A549 (cell line): ENCODE measurements around the gene CEP112. TPM values are rescaled to one million over a fixed set of nuclear protein-coding genes. Genes with fewer than 3 reads are reported as not detected.
A peak's percentile ranks its signal among the peaks of the same experiment; 100 is the strongest.

ENCODE experiments used
- ATAC-seq, 2 experiments: fragments of 200-7000 bp in 1 of 2; fragments of >200 bp in 1 of 2; cut with Nextera tagmentation in 1 of 2; cut with Tn5 transposase in 1 of 2; 3 replicates each; pipeline versions ENCODE4 v1.8.0 to v1.9.1; 2018 to 2020; ENCODE audit warnings: mild to moderate bottlenecking in 1 of 2, moderate library complexity in 1 of 2
- CTCF ChIA-PET: fragments of 300-600 bp; sonication (Branson Sonifier 250); formaldehyde crosslinking; extraction: SDS; loops from one replicate; lab custom pipeline; 2021; ENCODE audit warnings: antibody characterized with exemption, inconsistent platforms; lab: Yijun Ruan, JAX
- POLR2A ChIA-PET: fragments of 350-600 bp; formaldehyde crosslinking; extraction: SDS; loops from one replicate; lab custom pipeline; 2021; ENCODE audit warnings: antibody characterized with exemption, inconsistent platforms; lab: Yijun Ruan, JAX
- DNase-seq, 2 experiments: peaks; one replicate each; pipeline versions ENCODE4 v3.0.0 to v3.0.0-alpha.2; 2011 to 2016; ENCODE audit warnings: low read depth in 1 of 2, low spot score in 1 of 2
- FAIRE-seq: peaks from 2 replicates; lab custom pipeline; 2011; peaks lifted over from hg19 to GRCh38; lab: Jason Lieb, UNC
- H3K27ac ChIP-seq, 2 experiments: fragments of >200 bp; sonication (Bioruptor Twin); formaldehyde crosslinking; 3 replicates each; pipeline ENCODE4 v1.5.1; 2016 to 2017
- H3K4me1 ChIP-seq: fragments of >200 bp; sonication (Bioruptor Twin); formaldehyde crosslinking; 3 replicates; pipeline ENCODE4 v1.6.1; 2016
- H3K4me2 ChIP-seq: fragments of >200 bp; sonication (Bioruptor Twin); formaldehyde crosslinking; 3 replicates; pipeline ENCODE4 v1.6.1; 2016
- H3K4me3 ChIP-seq: fragments of >200 bp; sonication (Bioruptor Twin); formaldehyde crosslinking; 3 replicates; pipeline ENCODE4 v1.5.1; 2016
- H3K9me3 ChIP-seq: fragments of >200 bp; sonication (Bioruptor Twin); formaldehyde crosslinking; 3 replicates; pipeline ENCODE4 v1.6.1; 2016
- ATOH8 ChIP-seq: fragments of 250-450 bp; sonication (Bioruptor Pico); IDR thresholded peaks from 2 replicates; pipeline ENCODE4 v1.5.0; 2020; ENCODE audit warnings: low read depth, mild to moderate bottlenecking, moderate library complexity
- BHLHE40 ChIP-seq: IDR thresholded peaks from 2 replicates; pipeline ENCODE4 v1.6.1; 2012; ENCODE audit warnings: low read depth, low read length, inconsistent platforms
- CBX2 ChIP-seq: fragments of 200-600 bp; sonication (generic); IDR thresholded peaks from 2 replicates; pipeline ENCODE4 v1.6.1; 2016; ENCODE audit warnings: low read depth, mild to moderate bottlenecking, borderline replicate concordance
- CBX8 ChIP-seq: fragments of 200-600 bp; sonication (generic); IDR thresholded peaks from 2 replicates; pipeline ENCODE4 v1.6.1; 2016
- CEBPB ChIP-seq, 2 experiments: fragments of >200 bp in 1 of 2; sonication (Bioruptor Twin) in 1 of 2; formaldehyde crosslinking in 1 of 2; IDR thresholded peaks; 2 replicates each; pipeline ENCODE4 v1.6.1; 2012 to 2016
- E2F6 ChIP-seq: IDR thresholded peaks from 2 replicates; pipeline ENCODE4 v1.6.1; 2012; ENCODE audit warnings: low read depth, borderline replicate concordance
- EHMT2 ChIP-seq: fragments of 200-600 bp; sonication (generic); IDR thresholded peaks from 2 replicates; pipeline ENCODE4 v1.6.1; 2016; ENCODE audit warnings: antibody characterized with exemption, low read depth, mild to moderate bottlenecking, moderate library complexity
- FOSL2 ChIP-seq, 2 experiments: fragments of 450-650 bp in 1 of 2; fragments of >200 bp in 1 of 2; sonication (Bioruptor Twin) in 1 of 2; formaldehyde crosslinking; IDR thresholded peaks; 2 replicates each; pipeline versions ENCODE4 v1.5.0 to v1.6.1; 2016 to 2020; ENCODE audit warnings: mild to moderate bottlenecking in 1 of 2, moderate library complexity in 1 of 2
- GATA3 ChIP-seq: IDR thresholded peaks from 2 replicates; pipeline ENCODE4 v1.6.1; 2012; ENCODE audit warnings: borderline replicate concordance
- HES2 ChIP-seq: fragments of >200 bp; sonication (Bioruptor Twin); formaldehyde crosslinking; IDR thresholded peaks from 2 replicates; pipeline ENCODE4 v1.6.1; 2016
- HMGXB4 ChIP-seq: fragments of 250-450 bp; sonication (Bioruptor Pico); IDR thresholded peaks from 2 replicates; pipeline ENCODE4 v1.5.0; 2021; ENCODE audit warnings: mild to moderate bottlenecking, moderate library complexity, borderline replicate concordance
- HOXA7 ChIP-seq: fragments of 250-450 bp; sonication (Bioruptor Pico); IDR thresholded peaks from 2 replicates; pipeline ENCODE4 v1.5.0; 2020; ENCODE audit warnings: mild to moderate bottlenecking, moderate library complexity
- HOXB5 ChIP-seq: fragments of 250-450 bp; sonication (Bioruptor Pico); IDR thresholded peaks from 2 replicates; pipeline ENCODE4 v1.5.0; 2020; ENCODE audit warnings: mild to moderate bottlenecking, moderate library complexity
- JUN ChIP-seq, 2 experiments: fragments of >200 bp; sonication (Bioruptor Twin); formaldehyde crosslinking; IDR thresholded peaks; 2 replicates in 1 of 2; 3 replicates in 1 of 2; pipeline ENCODE4 v1.6.1; 2016 to 2017
- KDM1A ChIP-seq: fragments of 200-600 bp; sonication (generic); IDR thresholded peaks from 2 replicates; pipeline ENCODE4 v1.6.1; 2016; ENCODE audit warnings: low read depth, mild to moderate bottlenecking
- MAFK ChIP-seq: fragments of 450-650 bp; IDR thresholded peaks from 2 replicates; pipeline ENCODE4 v1.6.1; 2014; ENCODE audit not compliant: partially characterized antibody
- NR3C1 ChIP-seq: fragments of >200 bp; sonication (Bioruptor Twin); formaldehyde crosslinking; IDR thresholded peaks from 3 replicates; pipeline ENCODE4 v1.6.1; 2017
- PBX3 ChIP-seq: IDR thresholded peaks from 2 replicates; pipeline ENCODE4 v1.6.1; 2012
- PHF8 ChIP-seq: fragments of 200-600 bp; sonication (generic); IDR thresholded peaks from 2 replicates; pipeline ENCODE4 v1.6.1; 2016; ENCODE audit warnings: low read depth, mild to moderate bottlenecking, antibody characterized with exemption, moderate library complexity, borderline replicate concordance
- RNF2 ChIP-seq: fragments of 200-600 bp; sonication (generic); IDR thresholded peaks from 2 replicates; pipeline ENCODE4 v1.6.1; 2016; ENCODE audit warnings: low read depth, mild to moderate bottlenecking, antibody characterized with exemption, moderate library complexity, borderline replicate concordance
- SREBF2 ChIP-seq: fragments of 450-650 bp; IDR thresholded peaks from 2 replicates; pipeline ENCODE4 v1.6.1; 2014; ENCODE audit warnings: mild to moderate bottlenecking, moderate library complexity
- ZC3H11A ChIP-seq: fragments of 450-650 bp; IDR thresholded peaks from 2 replicates; pipeline ENCODE4 v1.6.1; 2014; ENCODE audit warnings: antibody characterized with exemption, mild to moderate bottlenecking
- ZNF302 ChIP-seq: fragments of 250-450 bp; sonication (Bioruptor Pico); IDR thresholded peaks from 2 replicates; pipeline ENCODE4 v1.9.0; 2021; ENCODE audit warnings: inconsistent platforms, mild to moderate bottlenecking, moderate library complexity
- WGBS: methylation state at CpG from one replicate; pipeline ENCODE4 v1.1.6; 2017; ENCODE audit errors: missing lambda C conversion rate; 5-methylcytosine and 5-hydroxymethylcytosine counted together
- polyA plus RNA-seq, 4 experiments: library from polyadenylated mRNA; depleted of rRNA in 3 of 4; stranded (reverse); fragments of >200 nt; fragmentation: RNase III in 1 of 4; extraction: RNeasy Plus Mini Kit Qiagen cat#74134 plus additional on column Dnase treatment in 1 of 4; gene quantifications; 2 replicates in 3 of 4; 3 replicates in 1 of 4; pipeline ENCODE4 v1.2.3, GENCODE V29; 2011 to 2017

Gene CEP112
- polyA plus RNA-seq, 2 of the 4 experiments (the other 2 are of a cell fraction), result 9.6 to 15.2 TPM

GRCh38 chr17:65617496-65617895 lies 574.4 kb downstream of the CEP112 start:
- TF ChIP-seq CBX8, result no peak
- no peak for TF ChIP-seq NR3C1
- TF ChIP-seq E2F6, result no peak
- no peak for TF ChIP-seq MAFK
- TF ChIP-seq ZC3H11A, result no peak
- TF ChIP-seq CEBPB (IDR thresholded peaks at IDR 0.05), result no peak
- TF ChIP-seq HMGXB4, result no peak
- no peak for ATAC-seq
- Histone ChIP-seq H3K9me3 (no peaks in the 10 kb centered on the region), H3K4me1 (no peaks in the 10 kb centered on the region), H3K4me3 (no peak overlapping the region), H3K27ac (no peak overlapping the region), H3K4me2 (no peak overlapping the region)
- CTCF ChIA-PET, result interaction anchor here (1.3 to 1.8 kb wide), 2 partner anchors 8 to 10 kb away, joined by 4 to 6 read pairs; no protein-coding TSS in a partner anchor
- POLR2A ChIA-PET, result no interaction called here
- DNase-seq, result no peak
- no peak for FAIRE-seq
- WGBS, result 89% methylated on average over 11 of the region's 11 CpGs

GRCh38 chr17:65609749-65610148 lies 582.2 kb downstream of the CEP112 start:
- H3K4me1 ChIP-seq, result no peaks in the 10 kb centered on the region
- 0 out of 2 replicates have a peak, but pooled peaks have one; percentile 7 for TF ChIP-seq HES2
- TF ChIP-seq MAFK, result no peak
- TF ChIP-seq JUN (IDR thresholded peaks at IDR 0.05), result no peak
- TF ChIP-seq, all 56 proteins: peak for 1
- no peak for DNase-seq
- Histone ChIP-seq H3K4me2 (no peak overlapping the region), H3K9me3 (no peaks in the 10 kb centered on the region), H3K27ac (no peak overlapping the region), H3K4me3 (no peak overlapping the region)
- WGBS, result 72% methylated on average over 2 of the region's 2 CpGs
- POLR2A ChIA-PET, result no interaction called here
- no peak for ATAC-seq
- no peak for FAIRE-seq
- CTCF ChIA-PET, result interaction anchor here (2.2 kb wide), 1 partner anchor 8 kb away, joined by 6 read pairs; no protein-coding TSS in a partner anchor

GRCh38 chr17:65609286-65609685 lies 582.6 kb downstream of the CEP112 start:
- CTCF ChIA-PET, result interaction anchor here (0.9 to 2.2 kb wide), 2 partner anchors 9 to 22 kb away, joined by 3 to 6 read pairs; no protein-coding TSS in a partner anchor
- POLR2A ChIA-PET, result no interaction called here
- no peak for ATAC-seq
- Histone ChIP-seq H3K27ac (no peak overlapping the region), H3K4me2 (no peak overlapping the region), H3K4me3 (no peak overlapping the region), H3K9me3 (no peaks in the 10 kb centered on the region), H3K4me1 (no peaks in the 10 kb centered on the region)
- TF ChIP-seq E2F6 (no peak), PBX3 (no peak), GATA3 (no peak), ATOH8 (no peak), RNF2 (no peak), PHF8 (no peak), SREBF2 (no peak), HOXB5 (CRISPR knock-in tag) (no peak), EHMT2 (no peak), ZNF302 (CRISPR knock-in tag) (no peak), CBX2 (no peak), BHLHE40 (no peak), JUN (IDR thresholded peaks at IDR 0.05) (no peak), HES2 (no peak), ZC3H11A (no peak), KDM1A (no peak), FOSL2 (IDR thresholded peaks at IDR 0.05) (no peak), FOSL2 (CRISPR knock-in tag; IDR thresholded peaks at IDR 0.05) (no peak), HOXA7 (no peak)
- no peak for DNase-seq
- no peak for FAIRE-seq
- WGBS, result 68% methylated on average over 2 of the region's 2 CpGs
